H9 (cell line): ENCODE results near the gene FUT1. TPM values are rescaled to one million over a fixed set of nuclear protein-coding genes. Genes with fewer than 3 reads are reported as not detected.

ENCODE experiments used
- DNase-seq: peaks from one replicate; pipeline ENCODE4 v3.0.0-alpha.2; 2017
- H2AFZ ChIP-seq: one replicate; pipeline ENCODE4 v1.6.1; 2013; ENCODE audit warnings: mild to moderate bottlenecking, low read length, control low read depth, moderate library complexity
- H2AK5ac ChIP-seq: 2 replicates; pipeline ENCODE4 v1.6.1; 2013; ENCODE audit warnings: low read length, control low read depth, mixed read lengths; ENCODE audit not compliant: insufficient read length
- H2BK120ac ChIP-seq: one replicate; pipeline ENCODE4 v1.6.1; 2013; ENCODE audit warnings: low read depth, mild to moderate bottlenecking, low read length, control low read depth, inconsistent platforms; ENCODE audit not compliant: poor library complexity, severe bottlenecking
- H2BK12ac ChIP-seq: 2 replicates; pipeline ENCODE4 v1.6.1; 2013; ENCODE audit warnings: low read length, control low read depth, mixed read lengths, low read depth; ENCODE audit not compliant: insufficient read length
- H2BK15ac ChIP-seq: 2 replicates; pipeline ENCODE4 v1.6.1; 2013; ENCODE audit warnings: low read depth, low read length, control low read depth
- H2BK20ac ChIP-seq: one replicate; pipeline ENCODE4 v1.6.1; 2013; ENCODE audit warnings: low read depth, mild to moderate bottlenecking, low read length, control low read depth, inconsistent platforms; ENCODE audit not compliant: poor library complexity, severe bottlenecking
- H2BK5ac ChIP-seq: 2 replicates; pipeline ENCODE4 v1.6.1; 2013; ENCODE audit warnings: low read length, control low read depth, mixed read lengths; ENCODE audit not compliant: insufficient read length
- H3K14ac ChIP-seq: 2 replicates; pipeline ENCODE4 v1.6.1; 2013; ENCODE audit warnings: low read length, control low read depth; ENCODE audit not compliant: insufficient read depth
- H3K18ac ChIP-seq: 2 replicates; pipeline ENCODE4 v1.6.1; 2013; ENCODE audit warnings: low read depth, mild to moderate bottlenecking, mixed read lengths, low read length, control low read depth; ENCODE audit not compliant: insufficient read length
- H3K23ac ChIP-seq: 2 replicates; pipeline ENCODE4 v1.6.1; 2013; ENCODE audit warnings: low read length, control low read depth, mixed read lengths, low read depth; ENCODE audit not compliant: insufficient read length
- H3K23me2 ChIP-seq: 2 replicates; pipeline ENCODE4 v1.6.1; 2013; ENCODE audit warnings: low read depth, mild to moderate bottlenecking, mixed read lengths, low read length, control low read depth; ENCODE audit not compliant: insufficient read length, poor library complexity, severe bottlenecking
- H3K27ac ChIP-seq: 2 replicates; pipeline ENCODE4 v1.5.1; 2013; ENCODE audit warnings: low read length, control low read depth, mixed read lengths, low read depth; ENCODE audit not compliant: insufficient read length
- H3K27me3 ChIP-seq: 2 replicates; pipeline ENCODE4 v1.6.1; 2013; ENCODE audit warnings: low read length, control low read depth, inconsistent platforms; ENCODE audit not compliant: insufficient read depth
- H3K4ac ChIP-seq: 2 replicates; pipeline ENCODE4 v1.6.1; 2013; ENCODE audit warnings: low read depth, mild to moderate bottlenecking, control low read depth, inconsistent platforms, low read length, moderate library complexity
- H3K4me1 ChIP-seq: 2 replicates; pipeline ENCODE4 v1.6.1; 2013; ENCODE audit warnings: low read length, control low read depth, inconsistent platforms; ENCODE audit not compliant: insufficient read depth
- H3K4me2 ChIP-seq: 2 replicates; pipeline ENCODE4 v1.6.1; 2013; ENCODE audit warnings: low read length, control low read depth, mixed read lengths; ENCODE audit not compliant: insufficient read length, insufficient read depth
- H3K56ac ChIP-seq: 2 replicates; pipeline ENCODE4 v1.6.1; 2013; ENCODE audit warnings: low read depth, mild to moderate bottlenecking, mixed read lengths, low read length, control low read depth; ENCODE audit not compliant: insufficient read length
- H3K79me1 ChIP-seq: 2 replicates; pipeline ENCODE4 v1.6.1; 2013; ENCODE audit warnings: low read depth, mild to moderate bottlenecking, moderate library complexity, low read length, control low read depth, inconsistent platforms; ENCODE audit not compliant: insufficient read depth, poor library complexity, severe bottlenecking
- H3K79me2 ChIP-seq: 2 replicates; pipeline ENCODE4 v1.6.1; 2013; ENCODE audit warnings: low read length, control low read depth, inconsistent platforms; ENCODE audit not compliant: insufficient read depth
- H3K9ac ChIP-seq: 2 replicates; pipeline ENCODE4 v1.6.1; 2013; ENCODE audit warnings: low read length, control low read depth, mixed read lengths; ENCODE audit not compliant: insufficient read length; ENCODE audit errors: extremely low read depth
- H3K9me3 ChIP-seq: one replicate; pipeline ENCODE4 v1.6.1; 2013; ENCODE audit warnings: low read depth, low read length, inconsistent platforms; ENCODE audit not compliant: control insufficient read depth
- H3T11ph ChIP-seq: one replicate; pipeline ENCODE4 v1.6.1; 2013; ENCODE audit warnings: mild to moderate bottlenecking, low read length, control low read depth, inconsistent platforms
- H4K20me1 ChIP-seq: one replicate; pipeline ENCODE4 v1.6.1; 2013; ENCODE audit not compliant: control insufficient read depth, insufficient read length, insufficient read depth
- H4K5ac ChIP-seq: 2 replicates; pipeline ENCODE4 v1.6.1; 2013; ENCODE audit warnings: low read depth, mild to moderate bottlenecking, mixed read lengths, low read length, control low read depth; ENCODE audit not compliant: insufficient read length
- H4K8ac ChIP-seq: replicated peaks from 2 replicates; pipeline ENCODE4 v1.6.1; 2013; ENCODE audit warnings: low read length, control low read depth, mixed read lengths, low read depth; ENCODE audit not compliant: insufficient read length
- H4K91ac ChIP-seq: 2 replicates; pipeline ENCODE4 v1.6.1; 2013; ENCODE audit warnings: low read depth, mild to moderate bottlenecking, moderate library complexity, mixed read lengths, low read length, control low read depth; ENCODE audit not compliant: insufficient read length
- H3K27ac Mint-ChIP-seq, 3 experiments: 2 replicates in 2 of 3; 3 replicates in 1 of 3; pipeline ENCODE4 v1.8.0; 2020 to 2021; ENCODE audit warnings: mixed read lengths in 3 of 3, mild to moderate bottlenecking in 1 of 3, moderate library complexity in 1 of 3
- H3K27me3 Mint-ChIP-seq: 2 replicates; pipeline ENCODE4 v1.8.0; 2021; ENCODE audit warnings: low read depth, mild to moderate bottlenecking, moderate library complexity, mixed read lengths
- H3K36me3 Mint-ChIP-seq, 3 experiments: 2 replicates in 2 of 3; 3 replicates in 1 of 3; pipeline ENCODE4 v1.8.0; 2020 to 2021; ENCODE audit warnings: low read depth in 3 of 3, mixed read lengths in 3 of 3; ENCODE audit not compliant: insufficient read depth in 1 of 3
- H3K4me1 Mint-ChIP-seq, 2 experiments: 2 replicates each; pipeline ENCODE4 v1.8.0; 2020; ENCODE audit warnings: mixed read lengths in 2 of 2
- H3K4me3 Mint-ChIP-seq, 2 experiments: 2 replicates in 1 of 2; 3 replicates in 1 of 2; pipeline ENCODE4 v1.8.0; 2020 to 2021; ENCODE audit warnings: mild to moderate bottlenecking in 2 of 2, mixed read lengths in 2 of 2, moderate library complexity in 1 of 2
- H3K9me3 Mint-ChIP-seq, 2 experiments: 2 replicates in 1 of 2; 3 replicates in 1 of 2; pipeline ENCODE4 v1.8.0; 2020; ENCODE audit warnings: mild to moderate bottlenecking in 2 of 2, mixed read lengths in 2 of 2, moderate library complexity in 1 of 2
- CTCF ChIP-seq: fragments of 200-600 bp; sonication (generic); conservative IDR thresholded peaks from 3 replicates; pipeline ENCODE4 v1.8.0; 2021; ENCODE audit warnings: antibody characterized with exemption, mild to moderate bottlenecking
- WGBS: extraction: QIAGEN DNeasy Blood & Tissue Kit; methylation state at CpG from one replicate; pipeline ENCODE4 v1.1.7; 2013; ENCODE audit warnings: missing lambda C conversion rate, low lambda C conversion rate, mixed read lengths; ENCODE audit not compliant: insufficient read length; ENCODE audit errors: extremely low coverage; 5-methylcytosine and 5-hydroxymethylcytosine counted together
- total RNA-seq: library from RNA; stranded (reverse); gene quantifications from 2 replicates; pipeline ENCODE4 v1.2.1, GENCODE V29; 2021

Gene FUT1
- total RNA-seq, 1 experiment from 2014 or later = 16.1 TPM

DNA sequence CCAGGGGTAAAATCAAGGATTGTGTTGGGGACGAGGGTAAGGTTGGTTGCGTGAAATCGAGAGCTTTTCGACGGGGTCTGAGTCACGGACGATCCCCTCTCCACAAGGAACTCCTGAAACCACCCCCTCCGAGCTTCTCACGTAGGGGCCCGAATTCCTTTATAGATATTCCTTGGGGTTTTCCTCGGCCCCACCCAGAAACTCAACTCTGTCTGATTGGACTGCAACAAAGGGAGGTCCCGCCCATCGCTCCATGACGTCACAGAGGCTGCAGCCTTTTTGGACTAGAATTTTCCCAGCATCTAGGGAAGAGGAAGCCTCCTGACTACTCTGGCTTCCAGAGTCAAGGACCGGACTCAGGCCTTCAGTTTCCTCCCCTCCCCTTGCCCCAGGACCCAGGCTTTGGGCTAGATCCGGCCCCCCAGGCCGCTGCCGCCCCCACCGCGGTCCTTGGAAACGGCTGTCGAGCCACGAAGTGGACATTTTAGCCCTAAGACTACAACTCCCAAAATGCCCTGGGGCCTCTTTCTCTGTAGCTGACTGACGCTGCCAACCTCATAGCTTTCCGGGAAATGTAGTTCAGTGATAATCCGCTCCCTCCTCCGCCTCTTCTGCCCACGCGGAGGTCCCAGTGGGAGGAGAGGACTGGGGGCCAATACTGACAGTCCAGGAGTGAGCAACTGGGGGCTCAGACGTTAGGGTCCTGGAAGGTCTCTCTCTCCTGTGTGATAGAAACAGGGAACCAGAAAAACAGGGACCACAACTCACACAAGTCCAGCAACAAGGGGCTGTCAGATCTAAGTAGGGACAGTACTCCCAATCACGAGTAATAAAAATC lies 5.5 kb downstream of the FUT1 start, which contains the start of gene IZUMO1:
Gene IZUMO1, minus strand, starts transcription at position 172 of the 838 bp plus-strand sequence. CDS start 1,050 bp downstream, outside the sequence.
- Histone ChIP-seq H3K14ac (peak within 1 kb of the TSS; percentile 50; the same call in 1 of the 2 replicates), H2BK20ac (no peak within 1 kb of the TSS), H3K23ac (no peak within 1 kb of the TSS), H3K4me1 (peaks cover 4% of the 10 kb centered on the region; the same call in 1 of the 2 replicates), H2AFZ (no peak within 1 kb of the TSS), H3K9ac (peak within 1 kb of the TSS; percentile 25), H2BK120ac (no peak within 1 kb of the TSS), H3K79me1 (peaks cover 6% of the 10 kb centered on the region), H3K27ac (no peak within 1 kb of the TSS), H3K9me3 (no peaks in the 10 kb centered on the region), H3K4me2 (peak within 1 kb of the TSS; percentile 71), H3K56ac (no peak within 1 kb of the TSS), H2BK5ac (no peak within 1 kb of the TSS), H4K20me1 (no peaks in the 10 kb centered on the region), H2BK12ac (no peak within 1 kb of the TSS), H2BK15ac (no peak within 1 kb of the TSS), H3K4ac (no peak within 1 kb of the TSS; the same call in 1 of the 2 replicates), H3T11ph (no peak within 1 kb of the TSS), H3K79me2 (peaks cover 4% of the 10 kb centered on the region; the same call in 1 of the 2 replicates), H4K91ac (no peak within 1 kb of the TSS), H3K27me3 (no peaks in the 10 kb centered on the region), H4K8ac (no peak within 1 kb of the TSS), H3K23me2 (peaks cover 5% of the 10 kb centered on the region), H2AK5ac (no peak within 1 kb of the TSS), H4K5ac (no peak within 1 kb of the TSS), H3K18ac (peak within 1 kb of the TSS; percentile 81)
- Mint-ChIP-seq H3K27ac (peak within 1 kb of the TSS; percentile 95 to 96 (median 95); a peak in 5 of 7 replicates), H3K9me3 (no peaks in the 10 kb centered on the region; a peak in 1 of 5 replicates), H3K4me3 (peak within 1 kb of the TSS; percentile 66 to 79), H3K27me3 (peaks cover 1% of the 10 kb centered on the region; the same call in 1 of the 2 replicates), H3K4me1 (peaks cover 22 to 29% of the 10 kb centered on the region in 2 experiments), H3K36me3 (peaks cover 21 to 33% (median 30%) of the 10 kb centered on the region in 3 experiments; a peak in 6 of 7 replicates)
- DNase-seq = peak; percentile 94
- TF ChIP-seq CTCF = no peak
- no CpG with 5 or more reads among the region's 31 CpGs for WGBS
